Sigmoid colon (tissue), 4 donors: ENCODE measurements around the gene HDAC4.

ENCODE experiments used
- EP300 ChIP-seq, 4 donors: sonication (generic); formaldehyde crosslinking; IDR thresholded peaks; one replicate each; pipeline ENCODE4 v1.6.1; 2017; ENCODE audit warnings: antibody characterized with exemption in 4 of 4
- POLR2A ChIP-seq, 2 donors: fragments of 450-650 bp; IDR thresholded peaks; one replicate each; pipeline ENCODE4 v1.6.1; 2016; ENCODE audit warnings: antibody characterized with exemption in 2 of 2, mild to moderate bottlenecking in 2 of 2, moderate library complexity in 2 of 2
- POLR2AphosphoS5 ChIP-seq, 4 donors: sonication (generic); formaldehyde crosslinking; IDR thresholded peaks; one replicate each; pipeline ENCODE4 v1.6.1; 2017; ENCODE audit warnings: antibody characterized with exemption in 4 of 4
- TF ChIP-seq, protein P1 (sequence below), 4 experiments: fragments of 450-650 bp in 3 of 4; fragments of 200-600 bp in 1 of 4; IDR thresholded peaks; one replicate each; pipeline ENCODE4 v1.5.1; 2016 to 2019; ENCODE audit warnings: antibody characterized with exemption in 4 of 4, mild to moderate bottlenecking in 3 of 4, moderate library complexity in 2 of 4

DNA sequence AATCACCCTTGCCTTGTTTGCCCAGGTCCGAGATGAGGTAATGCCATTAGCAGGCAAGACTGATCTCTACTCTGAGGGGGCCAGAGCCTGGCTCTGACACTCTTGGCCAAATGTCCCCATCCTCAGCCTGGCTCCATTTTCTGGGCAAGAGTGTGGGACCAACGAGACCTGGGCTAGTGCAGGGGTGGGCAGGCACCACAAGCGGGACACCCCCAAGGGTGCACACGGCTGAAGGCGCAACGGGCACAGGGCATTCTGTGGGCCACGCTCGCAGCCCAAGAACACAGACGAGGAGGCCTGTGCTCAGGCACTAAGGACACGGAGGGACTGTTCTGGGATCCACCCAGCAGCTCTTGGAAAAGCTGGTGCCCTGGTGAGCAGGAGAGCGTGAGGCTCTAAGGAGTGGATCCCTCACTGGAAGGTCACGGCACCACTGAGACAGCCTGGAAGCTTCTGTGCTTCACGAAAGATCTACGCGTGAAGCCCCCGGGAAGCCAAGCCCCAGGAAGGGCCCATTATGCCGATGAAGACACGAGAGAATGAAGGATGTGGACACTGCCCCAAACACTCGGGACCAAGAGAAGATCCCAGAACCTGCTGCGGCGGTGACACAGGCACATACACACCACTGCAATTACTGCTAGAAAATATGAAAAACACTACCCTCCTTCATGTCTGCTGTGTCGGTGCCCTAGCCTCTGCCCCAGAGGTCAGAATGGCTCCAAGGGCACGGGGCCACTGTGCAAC is 138.2 kb downstream of the HDAC4 start:
- TF ChIP-seq EP300 (IDR thresholded peaks at IDR 0.05), result no peak
- TF ChIP-seq, protein P1, sequence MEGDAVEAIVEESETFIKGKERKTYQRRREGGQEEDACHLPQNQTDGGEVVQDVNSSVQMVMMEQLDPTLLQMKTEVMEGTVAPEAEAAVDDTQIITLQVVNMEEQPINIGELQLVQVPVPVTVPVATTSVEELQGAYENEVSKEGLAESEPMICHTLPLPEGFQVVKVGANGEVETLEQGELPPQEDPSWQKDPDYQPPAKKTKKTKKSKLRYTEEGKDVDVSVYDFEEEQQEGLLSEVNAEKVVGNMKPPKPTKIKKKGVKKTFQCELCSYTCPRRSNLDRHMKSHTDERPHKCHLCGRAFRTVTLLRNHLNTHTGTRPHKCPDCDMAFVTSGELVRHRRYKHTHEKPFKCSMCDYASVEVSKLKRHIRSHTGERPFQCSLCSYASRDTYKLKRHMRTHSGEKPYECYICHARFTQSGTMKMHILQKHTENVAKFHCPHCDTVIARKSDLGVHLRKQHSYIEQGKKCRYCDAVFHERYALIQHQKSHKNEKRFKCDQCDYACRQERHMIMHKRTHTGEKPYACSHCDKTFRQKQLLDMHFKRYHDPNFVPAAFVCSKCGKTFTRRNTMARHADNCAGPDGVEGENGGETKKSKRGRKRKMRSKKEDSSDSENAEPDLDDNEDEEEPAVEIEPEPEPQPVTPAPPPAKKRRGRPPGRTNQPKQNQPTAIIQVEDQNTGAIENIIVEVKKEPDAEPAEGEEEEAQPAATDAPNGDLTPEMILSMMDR (IDR thresholded peaks at IDR 0.05), result no peak
- TF ChIP-seq POLR2AphosphoS5 (IDR thresholded peaks at IDR 0.05), result no peak
- TF ChIP-seq POLR2A (IDR thresholded peaks at IDR 0.05), result no peak
